HG02840 (cell line): ENCODE results near the gene IGSF21.

Source experiments
- ATAC-seq: cut with Tn5 transposase; IDR thresholded peaks from one replicate; pipeline ENCODE4 v1.9.1; 2021; ENCODE audit warnings: mild to moderate bottlenecking, moderate library complexity, moderate number of reproducible peaks; ENCODE audit not compliant: unreplicated experiment, low FRiP score

IGSF21 gene

DNA sequence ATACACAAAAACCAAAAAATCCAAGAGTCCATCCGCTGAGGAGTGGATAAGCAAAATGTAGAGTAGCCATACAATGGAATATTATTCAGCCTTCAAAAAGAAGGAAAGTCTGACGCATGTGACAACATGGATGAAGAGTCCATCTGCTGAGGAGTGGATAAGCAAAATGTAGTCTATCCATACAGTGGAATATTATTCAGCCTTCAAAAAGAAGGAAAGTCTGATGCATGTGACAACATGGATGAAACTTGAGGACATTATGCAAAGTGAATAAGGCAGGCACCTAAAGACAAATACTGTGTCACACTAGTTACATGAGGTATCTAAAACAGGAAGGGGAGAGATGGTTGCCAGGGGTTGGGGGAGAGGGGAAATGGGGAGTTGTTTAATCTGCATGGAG lies 14.0 kb upstream of the IGSF21 start:
- no peak for ATAC-seq

DNA sequence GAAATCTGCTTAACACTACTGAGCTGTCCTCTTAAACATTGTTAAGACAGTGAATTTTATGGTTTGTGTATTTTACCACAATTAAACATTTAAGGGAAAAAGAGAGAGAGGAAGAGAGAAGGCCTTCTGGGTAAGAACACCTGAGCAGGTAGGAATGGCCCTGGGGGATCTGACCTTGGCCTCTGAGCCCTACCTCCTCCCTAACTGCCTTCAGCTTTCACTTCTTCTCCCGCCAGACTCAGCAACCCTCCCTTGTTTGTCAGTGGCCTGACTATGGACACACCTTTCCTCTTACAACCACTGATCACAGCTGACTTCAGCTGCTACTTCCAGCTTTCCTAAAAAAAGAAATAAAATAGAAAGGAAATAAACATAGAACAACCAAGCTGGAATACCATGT lies 13.5 kb upstream of the IGSF21 start:
- no peak for ATAC-seq

DNA sequence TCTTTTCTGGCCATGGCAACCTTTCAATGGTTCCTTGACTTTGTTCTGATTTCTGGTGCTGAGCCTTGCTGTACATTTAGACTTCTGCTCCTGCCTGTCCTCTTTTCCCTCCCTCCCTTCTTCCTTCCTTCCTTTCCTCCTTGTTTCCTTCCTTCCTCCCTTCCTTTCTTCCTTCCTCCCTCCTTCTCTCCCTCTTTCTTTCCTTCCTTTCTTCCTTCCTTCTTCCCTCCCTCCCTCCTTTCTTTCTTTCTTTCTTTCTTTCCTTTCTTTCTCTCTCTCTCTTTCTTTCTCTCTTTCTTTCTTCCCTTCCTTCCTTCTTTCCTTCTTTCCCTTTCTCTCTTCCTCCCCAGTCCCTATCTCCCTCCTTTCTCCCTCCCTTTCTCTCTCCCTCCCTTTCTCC lies 10.4 kb upstream of the IGSF21 start:
- no peak for ATAC-seq

DNA sequence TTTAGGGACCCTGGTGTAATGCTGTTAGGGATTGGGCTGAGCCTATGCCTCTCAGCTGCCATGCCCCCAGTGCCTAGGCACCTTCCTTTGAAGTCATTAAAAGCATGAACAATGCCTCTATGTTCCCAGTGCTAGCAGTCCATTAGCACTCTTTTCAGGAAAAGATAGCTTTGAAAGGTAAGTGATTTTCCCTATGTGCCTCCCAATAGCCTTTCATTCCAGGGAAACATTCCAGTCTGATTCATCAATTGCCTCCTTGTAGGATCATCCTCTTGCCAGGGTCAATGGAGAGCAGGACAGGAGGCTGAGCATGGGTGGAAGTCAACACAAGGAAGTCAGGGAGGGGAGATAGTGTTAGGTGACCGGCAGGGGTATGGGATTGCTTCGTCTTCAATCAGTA lies 8.6 kb upstream of the IGSF21 start:
- no peak for ATAC-seq

DNA sequence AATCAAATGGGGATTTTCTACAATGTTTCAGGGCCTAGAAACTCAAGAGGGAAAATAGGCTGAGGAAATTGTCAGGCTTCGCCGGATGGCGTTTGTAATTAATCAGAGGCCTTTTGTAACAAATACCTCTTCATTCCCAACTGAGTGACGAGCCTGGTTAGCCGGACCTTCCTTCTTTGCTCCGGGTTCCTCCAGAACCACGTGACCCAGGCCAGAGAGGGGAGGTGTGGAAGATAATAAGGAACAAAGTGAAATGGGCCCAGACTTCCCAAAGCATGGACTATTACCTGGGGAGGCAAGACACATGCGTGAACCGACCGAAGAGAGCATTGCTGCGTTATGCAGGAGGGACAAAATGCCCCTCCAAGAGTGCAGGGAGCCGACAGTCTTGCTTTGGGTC lies 7.5 kb upstream of the IGSF21 start:
- no peak for ATAC-seq

DNA sequence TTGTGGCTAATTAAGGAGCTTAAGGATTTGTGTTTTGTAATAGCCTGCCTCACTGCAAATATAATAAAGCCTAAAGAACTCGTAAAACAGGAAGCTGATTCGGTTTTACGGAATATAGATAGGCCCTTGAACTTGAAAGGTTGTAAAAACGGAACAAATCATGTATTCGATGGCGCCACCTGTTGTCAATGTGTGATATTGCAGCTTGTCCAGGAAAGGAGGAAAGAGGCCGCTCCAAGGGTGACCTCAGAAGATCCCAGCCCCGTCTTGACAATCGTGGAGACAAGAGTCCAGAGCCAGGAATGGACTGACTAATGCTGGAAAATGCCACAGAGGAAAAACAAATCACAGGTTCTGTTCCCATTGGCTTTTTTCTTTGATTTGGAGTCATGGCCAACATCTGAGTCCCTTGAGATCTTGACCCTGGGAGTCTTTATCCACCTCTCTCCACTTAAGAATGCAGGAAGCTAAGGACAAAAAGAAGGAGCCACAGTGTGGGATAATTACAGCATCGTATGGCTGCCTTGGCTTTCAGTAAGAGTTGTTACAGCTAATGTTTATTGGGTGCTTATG lies 7.0 kb upstream of the IGSF21 start:
- no peak for ATAC-seq

DNA sequence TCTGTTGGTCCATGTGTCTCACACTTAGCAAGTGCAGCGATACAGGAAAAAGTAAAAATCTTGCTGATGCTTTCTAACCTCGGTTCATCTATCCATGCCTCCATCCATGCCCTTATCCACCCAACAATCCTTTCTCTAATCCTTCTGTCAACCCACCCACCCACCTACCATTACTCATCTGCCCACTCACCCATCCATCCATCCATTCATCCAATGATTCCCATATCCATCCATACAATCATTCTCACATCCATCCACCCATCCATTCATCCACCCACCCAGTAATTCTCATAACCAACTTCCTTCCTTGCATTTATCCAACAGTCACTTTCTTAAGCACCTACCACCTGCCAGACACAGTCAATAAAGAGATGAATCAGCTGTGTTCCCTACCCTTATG lies 6.1 kb upstream of the IGSF21 start:
- ATAC-seq: no peak

DNA sequence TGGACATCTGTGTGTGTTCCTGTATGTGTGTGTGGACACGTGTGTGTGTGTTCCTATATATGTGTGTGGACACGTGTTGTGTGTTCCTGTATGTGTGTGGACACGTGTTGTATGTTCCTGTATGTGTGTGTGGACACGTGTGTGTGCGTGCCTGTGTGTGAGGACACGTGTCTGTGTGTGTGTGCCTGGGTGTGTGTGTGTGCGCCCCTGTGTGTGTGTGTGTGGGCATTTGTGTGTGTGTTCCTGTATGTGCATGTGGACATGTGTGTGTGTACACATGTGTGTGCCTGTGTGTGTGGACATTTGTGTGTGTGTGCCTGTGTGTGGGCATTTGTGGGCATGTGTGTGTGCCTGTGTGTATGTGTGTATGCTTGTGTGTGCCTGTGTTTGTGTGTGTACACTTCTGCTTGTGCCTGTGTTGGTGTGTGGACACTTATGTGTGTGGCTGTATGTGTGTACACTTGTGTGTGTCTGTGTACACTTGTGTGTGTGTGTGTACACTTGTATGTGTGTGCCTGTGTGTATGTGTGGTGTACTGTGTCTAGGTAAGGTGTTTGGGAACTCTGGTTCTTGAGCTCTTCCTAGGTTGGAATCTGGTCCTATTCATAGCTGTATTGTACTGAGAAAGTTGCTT lies 3.7 kb upstream of the IGSF21 start:
- no peak for ATAC-seq

DNA sequence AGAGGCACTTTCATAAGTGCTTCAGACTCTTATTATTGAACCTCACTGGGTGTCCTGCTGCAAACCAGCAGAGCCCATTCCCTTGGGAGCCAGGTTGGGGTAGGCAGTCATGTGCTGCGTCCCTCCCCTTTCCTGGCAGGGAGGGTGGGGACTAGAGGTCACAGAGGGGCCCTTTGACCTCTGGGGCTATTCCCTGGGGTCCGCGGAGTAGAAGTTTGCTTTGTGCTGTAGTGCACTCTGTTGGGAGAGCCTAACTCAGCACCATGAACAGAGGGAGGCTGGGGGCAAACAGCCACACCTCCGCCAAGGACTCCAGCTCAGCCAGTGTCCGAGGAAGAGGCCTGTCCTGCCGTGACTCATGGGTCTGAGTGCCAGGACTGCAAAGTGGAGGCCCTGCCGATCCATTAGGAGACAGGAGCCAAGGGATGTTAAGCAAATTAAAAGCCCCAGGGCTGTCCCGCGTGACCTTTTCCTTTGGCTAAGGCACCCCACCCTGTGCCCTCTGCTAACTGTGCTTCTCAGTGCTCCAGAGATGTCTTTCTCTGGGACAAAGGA lies 3.0 kb upstream of the IGSF21 start:
- ATAC-seq: no peak

DNA sequence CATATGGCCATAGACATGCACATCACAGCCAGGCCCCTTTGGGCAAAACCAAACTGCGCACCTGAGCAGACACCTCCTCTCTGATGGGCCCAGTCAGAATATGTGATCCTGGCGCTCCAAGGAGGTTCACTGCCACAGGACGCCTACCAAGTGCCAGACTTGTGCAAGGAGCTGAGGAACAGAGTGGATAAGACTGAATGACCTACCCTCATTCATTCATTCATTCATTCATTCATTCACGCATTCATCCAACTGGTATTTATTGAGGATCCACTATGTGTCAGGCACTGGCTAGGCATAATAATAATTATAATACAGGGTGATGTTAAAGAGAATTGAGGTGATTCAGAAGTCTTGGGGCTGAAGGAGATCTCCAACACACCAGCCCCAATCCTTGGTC lies 2.4 kb upstream of the IGSF21 start:
- ATAC-seq: no peak

DNA sequence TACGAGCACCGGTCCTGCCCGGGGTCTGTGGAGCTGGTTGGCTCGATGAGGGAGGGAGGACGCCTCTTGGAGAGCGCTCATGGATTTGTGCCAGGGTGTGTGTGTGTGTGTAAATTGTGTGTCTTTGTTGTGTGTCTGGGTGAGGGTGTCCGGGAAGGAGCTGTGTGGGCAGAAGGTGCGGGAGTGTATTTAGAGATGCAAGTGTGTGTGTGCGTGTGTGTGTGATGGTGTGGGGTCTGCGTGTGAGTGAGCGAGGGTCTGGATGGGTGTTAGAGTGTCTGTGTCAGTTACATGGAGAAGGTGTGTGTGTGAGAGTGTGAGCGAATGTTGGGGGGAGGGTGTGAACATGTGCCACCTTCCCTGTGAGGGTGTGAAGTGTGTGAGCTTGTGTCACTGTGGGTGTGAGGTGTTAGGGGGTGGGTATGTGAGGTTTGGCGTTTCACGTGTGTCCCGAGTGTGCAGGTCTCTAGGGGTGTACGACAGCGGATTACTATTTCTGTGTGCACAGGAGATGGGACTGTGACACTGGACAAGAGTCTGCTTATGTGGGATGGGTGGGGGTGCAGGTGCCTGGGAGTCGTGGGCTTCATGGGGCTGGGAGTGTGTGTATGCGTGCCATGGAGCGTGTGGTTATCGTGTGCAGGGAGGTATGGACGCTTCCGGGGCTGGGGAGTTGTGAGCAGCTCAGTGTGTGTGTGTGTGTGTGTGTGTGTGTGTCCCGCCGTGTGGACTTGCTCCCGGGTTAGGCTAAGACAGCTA lies 880 bp downstream of the IGSF21 start:
- ATAC-seq: no peak

DNA sequence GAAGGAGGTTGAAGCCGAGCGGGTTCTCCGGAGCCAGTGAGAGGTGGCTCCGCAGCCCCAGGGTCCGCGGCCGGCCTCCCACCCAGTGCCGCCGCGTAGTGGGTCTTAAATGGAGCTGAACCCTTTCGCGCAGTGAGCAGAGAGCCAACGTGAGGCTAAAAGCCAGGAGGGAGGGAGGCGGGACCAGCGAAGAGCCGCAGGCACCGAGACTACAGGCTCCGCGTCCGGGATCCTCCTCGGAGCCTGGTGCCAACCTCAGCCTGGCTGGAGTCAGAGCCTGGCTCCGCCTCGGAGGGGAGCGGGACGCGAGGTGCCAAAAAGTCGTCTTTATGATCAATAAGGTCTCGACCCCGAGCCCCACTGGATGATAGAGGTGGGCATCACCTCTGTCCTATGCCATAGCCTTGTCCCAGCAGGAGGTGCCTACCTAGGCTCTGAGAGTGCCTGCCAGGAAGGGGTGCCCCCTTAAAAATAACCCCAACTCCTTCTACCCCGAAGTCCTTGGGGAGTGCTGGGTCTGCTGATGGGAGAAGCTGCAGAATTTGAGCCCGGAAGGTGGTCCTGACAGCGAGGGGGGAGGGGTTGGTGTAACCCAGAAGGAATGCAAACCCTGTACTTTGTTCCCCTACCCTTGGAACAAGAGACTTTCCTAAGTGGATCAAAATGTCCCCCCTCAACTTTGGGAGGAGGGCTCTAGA lies 1.6 kb downstream of the IGSF21 start:
- no peak for ATAC-seq

DNA sequence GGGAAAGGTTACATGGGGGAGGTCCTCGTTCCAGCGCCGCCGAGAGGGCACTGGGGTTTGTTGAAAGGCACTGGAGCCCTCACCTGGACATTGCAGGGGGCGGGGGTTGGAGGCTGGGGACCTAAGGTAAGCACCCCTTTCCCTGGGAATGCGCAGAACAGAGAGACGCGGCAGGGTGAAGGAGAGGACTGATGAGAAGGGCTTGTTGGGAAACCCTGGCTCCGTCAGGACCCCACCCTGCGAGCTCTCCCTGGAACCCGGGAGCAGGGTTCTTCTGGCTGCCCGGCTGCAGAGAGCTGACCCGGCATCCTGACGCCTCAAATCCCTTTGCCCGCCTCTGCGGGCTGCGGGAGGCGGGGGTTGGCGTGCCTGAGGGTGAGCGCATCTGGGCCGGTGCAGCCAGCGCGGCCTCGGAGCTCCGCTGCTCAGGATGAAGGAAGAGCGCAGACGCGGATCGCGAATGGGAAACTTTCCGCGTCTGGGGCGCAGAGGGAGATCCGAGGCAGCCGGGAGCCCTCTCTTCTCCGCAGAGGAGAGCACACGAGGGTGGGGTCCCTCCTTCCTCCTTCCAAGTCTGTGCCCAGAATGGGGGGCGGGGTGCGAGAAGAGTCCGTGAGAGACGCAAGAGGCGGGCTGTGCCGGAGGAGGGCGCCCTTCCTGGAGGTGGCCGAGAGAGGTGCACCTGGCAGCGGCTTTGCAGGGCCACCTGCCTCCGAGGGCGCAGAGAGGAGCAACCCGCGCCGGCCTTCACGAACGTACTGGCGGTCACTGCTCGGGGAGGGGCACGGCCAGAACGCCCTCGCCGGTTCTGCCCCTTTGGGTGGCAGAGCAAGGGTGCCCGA lies 2.4 kb downstream of the IGSF21 start:
- ATAC-seq: no peak

DNA sequence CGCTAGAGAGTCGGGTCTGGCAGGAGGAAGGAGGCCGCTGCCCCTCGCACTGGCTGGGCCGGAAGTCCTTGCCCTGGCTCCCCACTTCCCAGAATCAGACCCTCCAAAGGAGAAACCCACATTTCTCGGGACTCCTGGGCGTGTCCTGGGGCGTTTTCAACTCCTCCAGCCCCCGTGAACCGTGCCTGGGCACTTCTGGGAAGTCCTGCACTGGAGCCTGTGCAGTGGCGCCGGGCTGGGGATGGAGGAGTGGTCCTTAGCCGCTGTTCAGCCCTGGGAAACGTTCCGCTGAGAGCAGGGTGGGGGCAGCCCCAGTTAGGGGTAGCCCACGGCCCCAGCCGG lies 3.0 kb downstream of the IGSF21 start:
- no peak for ATAC-seq

DNA sequence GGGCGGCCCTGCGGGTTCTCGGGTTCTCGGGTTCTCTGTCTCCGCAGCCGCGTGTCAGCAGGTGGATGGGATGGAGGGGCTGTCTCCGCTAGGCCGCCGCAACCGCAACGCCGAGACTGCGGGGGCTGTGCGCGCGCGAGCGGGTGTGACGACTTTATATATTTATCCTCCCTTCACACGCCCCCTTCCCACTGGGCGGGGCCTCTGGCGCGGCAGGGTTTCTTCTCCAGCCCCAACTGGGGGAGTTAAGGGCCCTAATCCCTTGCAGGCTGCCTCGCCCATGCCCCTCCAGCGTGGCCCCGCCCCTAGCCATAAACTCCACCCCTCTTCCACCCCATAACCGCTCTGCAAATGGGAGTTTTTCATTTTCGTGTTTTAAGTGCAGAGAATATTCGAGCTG lies 3.4 kb downstream of the IGSF21 start:
- ATAC-seq: no peak

DNA sequence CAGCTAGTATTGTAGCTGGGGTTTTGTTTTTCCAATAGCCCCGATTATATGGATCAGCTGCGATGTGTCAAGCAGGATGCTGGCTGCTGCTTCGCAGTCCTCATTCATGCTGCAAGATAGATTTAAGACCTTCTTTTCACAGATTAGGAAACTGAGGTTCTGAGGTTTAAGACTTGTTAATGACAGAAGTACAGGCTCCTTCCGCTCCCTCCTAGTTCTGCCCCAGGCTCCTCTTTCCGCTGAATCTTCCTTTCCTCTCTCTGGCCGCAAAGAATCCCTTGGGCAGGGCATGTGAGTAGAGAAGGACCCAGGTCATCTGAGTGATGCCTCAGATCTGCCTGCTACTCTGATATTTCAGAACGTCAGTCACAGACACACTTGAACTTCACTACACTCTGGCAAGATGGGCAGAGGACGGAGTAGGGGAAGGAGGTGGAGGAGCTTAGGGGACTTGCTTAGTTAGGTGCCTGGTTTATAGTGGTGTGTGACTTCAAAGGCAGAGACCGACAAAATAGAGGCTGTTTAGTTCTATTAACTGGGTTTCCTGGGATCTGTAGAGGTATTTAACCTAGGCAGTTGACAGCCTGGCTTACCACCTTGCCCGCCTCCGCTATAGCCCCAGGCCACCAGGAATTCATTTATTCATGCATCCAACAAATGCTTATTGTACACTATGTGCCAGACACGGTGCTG lies 4.2 kb downstream of the IGSF21 start:
- ATAC-seq: no peak

DNA sequence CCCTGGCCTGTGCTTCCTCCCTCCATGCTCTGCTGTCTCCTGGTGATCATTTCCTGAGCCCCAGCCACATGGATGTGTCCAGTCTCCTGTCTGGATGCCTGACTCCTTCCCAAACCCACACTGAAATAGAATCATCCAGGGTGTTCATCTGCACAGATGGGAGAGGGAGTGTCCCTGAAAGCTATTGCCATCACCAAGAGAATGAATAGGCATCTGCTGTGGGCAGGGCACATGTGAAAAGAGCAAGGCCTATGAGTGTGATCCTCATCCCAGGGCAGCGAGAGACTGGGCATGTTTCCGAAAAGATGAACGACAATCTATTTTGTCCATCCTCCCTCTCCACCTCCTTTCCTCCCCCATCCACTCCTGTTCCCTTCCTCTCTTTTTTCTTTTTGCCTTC lies 5.0 kb downstream of the IGSF21 start:
- no peak for ATAC-seq

DNA sequence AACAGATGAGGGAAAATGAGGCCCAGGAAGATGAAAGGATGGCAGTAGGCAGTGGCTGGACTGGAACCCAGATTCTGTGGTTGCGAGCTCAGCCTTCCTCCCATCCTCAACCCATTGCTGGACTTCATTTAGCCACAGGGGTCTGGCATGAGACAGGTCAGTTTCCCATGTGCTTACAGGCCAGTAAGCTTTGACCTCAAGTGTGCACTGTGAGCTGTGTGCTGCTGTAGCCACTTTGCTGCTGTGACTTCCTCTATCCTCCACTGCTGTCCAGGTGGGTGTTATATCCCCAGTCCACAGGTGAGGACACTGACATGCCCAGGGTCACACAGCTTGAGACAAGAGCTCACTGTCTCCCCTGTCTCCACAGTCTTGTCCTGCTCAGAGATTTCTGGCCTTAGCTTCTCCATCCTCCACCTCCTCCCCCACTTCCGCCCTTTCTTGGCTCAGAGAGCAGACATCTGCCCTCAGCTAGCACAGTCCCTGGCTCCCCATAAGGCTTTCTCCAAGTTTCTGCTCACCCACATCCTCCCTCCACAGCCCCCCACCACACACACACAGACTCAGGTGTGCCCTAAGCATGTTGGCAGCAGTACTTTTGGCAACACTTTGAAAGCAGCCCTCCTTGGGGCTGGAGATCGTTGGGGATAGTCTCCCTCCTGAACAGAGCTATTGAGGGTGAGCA lies 7.3 kb downstream of the IGSF21 start:
- ATAC-seq: no peak

DNA sequence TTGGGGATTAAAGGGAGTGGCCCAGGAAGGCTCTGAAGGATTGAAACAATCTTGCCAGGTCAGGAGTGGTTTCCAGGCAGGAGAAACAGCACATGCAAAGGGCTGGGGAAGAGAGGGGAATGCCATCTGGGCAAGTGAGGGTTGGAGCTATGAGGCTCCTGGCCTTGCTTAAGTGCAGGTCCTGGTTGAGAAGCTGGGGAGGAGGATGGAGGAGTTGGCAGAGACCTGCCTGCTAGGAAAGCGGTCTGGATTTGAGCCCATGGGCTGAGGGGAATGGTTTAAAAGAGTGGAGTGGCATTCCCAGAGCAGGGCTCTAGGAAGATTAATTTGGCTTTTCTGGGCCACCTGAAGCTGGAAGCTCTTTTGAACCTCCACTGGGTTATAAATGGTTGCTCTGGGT lies 9.2 kb downstream of the IGSF21 start:
- no peak for ATAC-seq
